GM12878 (cell line): Measurements from ENCODE around the gene DSG1. TPM values are rescaled to one million over a fixed set of nuclear protein-coding genes. Genes with fewer than 3 reads are reported as not detected.
A peak's percentile ranks its signal among the peaks of the same experiment; 100 is the strongest.

ENCODE experiments used
- ATAC-seq: fragments of 200-7000 bp; cut with Tn5 transposase; 3 replicates; pipeline ENCODE4 v1.9.1; 2020; ENCODE audit warnings: mild to moderate bottlenecking, moderate library complexity
- BruUV-seq: library from RNA; stranded (reverse); fragments of 400-500 nt; replicated peaks from 2 replicates; lab custom pipeline; 2021; lab: Mats Ljungman, UMichigan
- CTCF ChIA-PET: fragments of 300-600 bp; sonication (Branson Sonifier 250); formaldehyde crosslinking; extraction: SDS; loops from one replicate; lab custom pipeline; 2021; ENCODE audit warnings: inconsistent platforms; lab: Yijun Ruan, JAX
- POLR2A ChIA-PET: fragments of 350-600 bp; formaldehyde crosslinking; extraction: SDS; loops from one replicate; lab custom pipeline; 2021; ENCODE audit warnings: inconsistent platforms; lab: Charles Lee
- RAD21 ChIA-PET: fragments of 300-600 bp; sonication (Branson Sonifier 250); formaldehyde crosslinking; loops from one replicate; lab custom pipeline; 2023; ENCODE audit warnings: antibody characterized with exemption; ENCODE audit not compliant: unreplicated experiment; lab: Charles Lee
- SMC1A ChIA-PET: fragments of 300-600 bp; sonication (Branson Sonifier 250); formaldehyde crosslinking; loops from one replicate; lab custom pipeline; 2023; ENCODE audit not compliant: unreplicated experiment, uncharacterized antibody; lab: Charles Lee
- DNase-seq: peaks from one replicate; pipeline ENCODE4 v3.0.0-alpha.2; 2011; ENCODE audit warnings: low read depth, low spot score
- FAIRE-seq: peaks from 3 replicates; lab custom pipeline; 2011; peaks lifted over from hg19 to GRCh38; lab: Jason Lieb, UNC
- H2AFZ ChIP-seq: 2 replicates; pipeline ENCODE4 v1.6.0; 2011; ENCODE audit warnings: low read depth, low read length, control low read depth; ENCODE audit not compliant: control insufficient read depth
- H3K27ac ChIP-seq: 2 replicates; pipeline ENCODE4 v1.5.1; 2011; ENCODE audit warnings: control low read depth; ENCODE audit not compliant: control insufficient read depth, insufficient read depth
- H3K27me3 ChIP-seq, 2 experiments: replicated peaks in 1 of 2; 2 replicates each; pipeline versions ENCODE4 v1.6.0 to v1.6.1; 2011; ENCODE audit warnings: low read length in 1 of 2; ENCODE audit not compliant: control insufficient read depth in 2 of 2, insufficient read depth in 2 of 2
- H3K36me3 ChIP-seq, 2 experiments: 2 replicates each; pipeline ENCODE4 v1.5.1; 2011; ENCODE audit warnings: low read length in 1 of 2; ENCODE audit not compliant: control insufficient read depth in 2 of 2, insufficient read depth in 2 of 2
- H3K4me1 ChIP-seq: 2 replicates; pipeline ENCODE4 v1.6.1; 2011; ENCODE audit warnings: mild to moderate bottlenecking, low read length, moderate library complexity, mixed read lengths; ENCODE audit not compliant: control insufficient read depth, insufficient read depth
- H3K4me2 ChIP-seq: 2 replicates; pipeline ENCODE4 v1.6.0; 2011; ENCODE audit warnings: control low read depth; ENCODE audit not compliant: control insufficient read depth, insufficient read depth
- H3K4me3 ChIP-seq: fragments of 200-600 bp; sonication (generic); 2 replicates; pipeline ENCODE4 v1.5.1; 2016
- H3K79me2 ChIP-seq: 2 replicates; pipeline ENCODE4 v1.6.0; 2011; ENCODE audit warnings: low read length; ENCODE audit not compliant: control insufficient read depth, insufficient read depth
- H3K9ac ChIP-seq: 2 replicates; pipeline ENCODE4 v1.8.0; 2011; ENCODE audit warnings: low read length, control low read depth, mixed read lengths; ENCODE audit not compliant: control insufficient read depth, insufficient read depth
- H3K9me3 ChIP-seq: replicated peaks from 3 replicates; pipeline ENCODE4 v1.5.1; 2011; ENCODE audit warnings: mild to moderate bottlenecking, low read length; ENCODE audit not compliant: control insufficient read depth, insufficient read depth
- H4K20me1 ChIP-seq: 2 replicates; pipeline ENCODE4 v1.6.0; 2011; ENCODE audit not compliant: control insufficient read depth, insufficient read depth
- CHD4 ChIP-seq: fragments of 200-600 bp; sonication (generic); IDR thresholded peaks from 2 replicates; pipeline ENCODE4 v1.6.1; 2016; ENCODE audit warnings: mild to moderate bottlenecking
- CREM ChIP-seq: IDR thresholded peaks from 2 replicates; pipeline ENCODE4 v1.6.1; 2014; ENCODE audit warnings: antibody characterized with exemption, low read depth
- DPF2 ChIP-seq: fragments of 450-650 bp; IDR thresholded peaks from 2 replicates; pipeline ENCODE4 v1.6.1; 2017; ENCODE audit warnings: mild to moderate bottlenecking
- EP300 ChIP-seq, 2 experiments: fragments of 150-350 bp in 1 of 2; IDR thresholded peaks; 2 replicates each; pipeline ENCODE4 v1.6.1; 2011 to 2012; ENCODE audit warnings: low read depth in 2 of 2, low read length in 2 of 2, borderline replicate concordance in 1 of 2, improper control_type of control experiment in 1 of 2, inconsistent platforms in 1 of 2; ENCODE audit not compliant: control insufficient read depth in 1 of 2
- ESRRA ChIP-seq: IDR thresholded peaks from 2 replicates; pipeline ENCODE4 v1.6.1; 2012; ENCODE audit warnings: mild to moderate bottlenecking, low read length, improper control_type of control experiment
- FOXM1 ChIP-seq: IDR thresholded peaks from 2 replicates; pipeline ENCODE4 v1.6.1; 2012; ENCODE audit warnings: low read depth, mild to moderate bottlenecking, inconsistent platforms, low read length, moderate library complexity
- IKZF1 ChIP-seq: fragments of 450-650 bp; conservative IDR thresholded peaks from 2 replicates; pipeline ENCODE4 v1.6.1; 2017; ENCODE audit warnings: antibody characterized with exemption, mild to moderate bottlenecking
- MXI1 ChIP-seq: fragments of 150-350 bp; IDR thresholded peaks from 2 replicates; pipeline ENCODE4 v1.6.1; 2011; ENCODE audit warnings: low read depth, mild to moderate bottlenecking, inconsistent platforms, low read length, improper control_type of control experiment
- NR2F1 ChIP-seq: fragments of 450-650 bp; conservative IDR thresholded peaks from 2 replicates; pipeline ENCODE4 v1.6.1; 2017; ENCODE audit warnings: mild to moderate bottlenecking
- RUNX3 ChIP-seq: IDR thresholded peaks from 2 replicates; pipeline ENCODE4 v1.6.1; 2012; ENCODE audit warnings: low read length, inconsistent platforms
- SUPT20H ChIP-seq: IDR thresholded peaks from 2 replicates; pipeline ENCODE4 v1.6.1; 2011; ENCODE audit warnings: low read depth, mild to moderate bottlenecking, low read length, moderate library complexity, borderline replicate concordance; ENCODE audit not compliant: control insufficient read depth
- TAF1 ChIP-seq: IDR thresholded peaks from 2 replicates; pipeline ENCODE4 v1.6.1; 2011; ENCODE audit warnings: mild to moderate bottlenecking, low read depth, low read length, borderline replicate concordance
- WRNIP1 ChIP-seq: IDR thresholded peaks from 2 replicates; pipeline ENCODE4 v1.6.1; 2011; ENCODE audit warnings: low read depth, low read length, improper control_type of control experiment, borderline replicate concordance
- ZSCAN29 ChIP-seq: fragments of 450-650 bp; IDR thresholded peaks from 2 replicates; pipeline ENCODE4 v1.6.1; 2017; ENCODE audit warnings: mild to moderate bottlenecking, moderate library complexity
- WGBS: methylation state at CpG from one replicate; pipeline ENCODE4 v1.1.6; 2016; ENCODE audit warnings: low lambda C conversion rate; ENCODE audit not compliant: insufficient replicate concordance, insufficient coverage; ENCODE audit errors: missing lambda C conversion rate; 5-methylcytosine and 5-hydroxymethylcytosine counted together
- in situ Hi-C: fragments of 300-500 bp; cut with MboI; formaldehyde crosslinking; loops from 9 replicates; pipeline ENCODE4 v1.14.3; 2018; ENCODE audit warnings: mixed read lengths
- intact Hi-C: fragments of 100-400 bp; cut with micrococcal nuclease; formaldehyde crosslinking; loops from one replicate; pipeline ENCODE4 v1.14.2; 2022; ENCODE audit not compliant: unreplicated experiment
- polyA plus RNA-seq, 11 experiments: library from polyadenylated mRNA; depleted of rRNA in 4 of 11; unstranded in 6 of 11; stranded (reverse) in 5 of 11; fragments of >200 nt; fragmentation: Nextera tagmentation in 4 of 11; fragmentation: Illumina TruSeq in 1 of 11; extraction: Ambion mirVana in 4 of 11; extraction: Trizol in 1 of 11; gene quantifications; 1 replicate in 1 of 11; 2 replicates in 10 of 11; pipeline versions ENCODE4 v1.2.1 to v1.2.3, GENCODE V29; 2011 to 2016; ENCODE audit warnings: inconsistent platforms in 2 of 11, missing spikeins in 2 of 11, low read depth in 1 of 11
- total RNA-seq, 4 experiments: library from RNA; depleted of rRNA in 3 of 4; stranded (reverse); fragments of >200 nt in 3 of 4; fragmentation: Illumina TruSeq in 1 of 4; extraction: Trizol in 1 of 4; gene quantifications; 2 replicates each; pipeline versions ENCODE4 v1.2.1 to v1.2.3, GENCODE V29; 2013 to 2021
- TF ChIP-seq, protein P1 (sequence below): fragments of 450-650 bp; IDR thresholded peaks from 2 replicates; pipeline ENCODE4 v1.6.1; 2018; ENCODE audit warnings: mild to moderate bottlenecking, low read depth, moderate library complexity; ENCODE audit not compliant: partially characterized antibody
- TF ChIP-seq, protein P2 (sequence below): IDR thresholded peaks from 2 replicates; pipeline ENCODE4 v1.6.1; 2012; ENCODE audit warnings: low read length, inconsistent platforms
- TF ChIP-seq, protein P3 (sequence below): fragments of 450-650 bp; conservative IDR thresholded peaks from 2 replicates; pipeline ENCODE4 v1.6.1; 2017; ENCODE audit warnings: mild to moderate bottlenecking, moderate library complexity
- TF ChIP-seq, protein P4 (sequence below): IDR thresholded peaks from 2 replicates; pipeline ENCODE4 v1.6.1; 2012; ENCODE audit warnings: low read depth, low read length, improper control_type of control experiment

DSG1 gene
- total and polyA plus RNA-seq, 10 of the 15 experiments (the other 5 are each of a cell fraction or from before 2014, with no cell fraction given): 0.10 to 5.0 (median 2.6) TPM

DNA sequence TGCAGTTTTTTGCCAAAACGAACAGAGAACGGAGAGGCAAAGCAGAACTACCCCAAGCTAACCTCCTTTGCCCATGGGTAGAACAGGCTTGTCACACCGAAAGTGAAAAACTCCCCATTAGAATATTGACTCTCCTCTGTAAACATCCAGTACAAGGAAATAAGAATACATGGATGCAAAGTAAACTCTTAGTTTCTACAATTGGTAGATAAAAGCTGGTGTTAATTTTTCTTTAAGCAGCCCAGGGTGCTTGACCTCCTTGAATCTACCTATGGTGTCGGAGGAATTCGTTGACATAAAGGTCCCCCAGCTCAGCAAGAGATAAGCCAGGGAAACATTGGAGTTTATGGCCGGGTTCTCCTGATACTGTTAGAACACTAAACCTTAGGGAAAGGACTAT lies 48.4 kb upstream of the DSG1 start:
- Histone ChIP-seq H3K9ac (no peak overlapping the region), H3K27me3 (no peaks in the 10 kb centered on the region), H3K4me1 (peaks cover 6% of the 10 kb centered on the region), H3K9me3 (no peaks in the 10 kb centered on the region; the same call in 2 of the 3 replicates), H3K36me3 (no peaks in the 10 kb centered on the region), H3K4me3 (no peak overlapping the region), H3K79me2 (no peaks in the 10 kb centered on the region), H3K4me2 (no peak overlapping the region), H3K27ac (peak overlapping the region; percentile 29), H2AFZ (peak overlapping the region; percentile 16; the same call in 1 of the 2 replicates), H4K20me1 (no peaks in the 10 kb centered on the region)
- no peak for DNase-seq
- ChIA-PET CTCF (interaction anchor here (0.9 to 3.2 kb wide), 8 partner anchors 8 to 212 kb away, joined by 3 to 12 read pairs (median 4); no protein-coding TSS in a partner anchor), POLR2A (interaction anchor here (1.0 to 1.5 kb wide), 5 partner anchors 9 to 231 kb away, joined by 3 to 5 read pairs (median 3); no protein-coding TSS in a partner anchor), SMC1A (interaction anchor here (0.6 to 3.3 kb wide), 19 partner anchors 9 to 295 kb away, joined by 3 to 20 read pairs (median 4); no protein-coding TSS in a partner anchor), RAD21 (interaction anchor here (1.0 to 3.1 kb wide), 9 partner anchors 8 to 70 kb away, joined by 3 to 18 read pairs (median 4); no protein-coding TSS in a partner anchor)
- intact Hi-C loops (loop anchor here (5.0 to 10.0 kb wide), 3 partner anchors 37 to 385 kb away; no protein-coding TSS in a partner anchor), in situ Hi-C loops (no loop called here)
- 47% methylated on average over 6 of the region's 6 CpGs for WGBS
- FAIRE-seq: no peak
- BruUV-seq: no TSS peak
- peak; percentile 26 for ATAC-seq
- TF ChIP-seq, protein P1, sequence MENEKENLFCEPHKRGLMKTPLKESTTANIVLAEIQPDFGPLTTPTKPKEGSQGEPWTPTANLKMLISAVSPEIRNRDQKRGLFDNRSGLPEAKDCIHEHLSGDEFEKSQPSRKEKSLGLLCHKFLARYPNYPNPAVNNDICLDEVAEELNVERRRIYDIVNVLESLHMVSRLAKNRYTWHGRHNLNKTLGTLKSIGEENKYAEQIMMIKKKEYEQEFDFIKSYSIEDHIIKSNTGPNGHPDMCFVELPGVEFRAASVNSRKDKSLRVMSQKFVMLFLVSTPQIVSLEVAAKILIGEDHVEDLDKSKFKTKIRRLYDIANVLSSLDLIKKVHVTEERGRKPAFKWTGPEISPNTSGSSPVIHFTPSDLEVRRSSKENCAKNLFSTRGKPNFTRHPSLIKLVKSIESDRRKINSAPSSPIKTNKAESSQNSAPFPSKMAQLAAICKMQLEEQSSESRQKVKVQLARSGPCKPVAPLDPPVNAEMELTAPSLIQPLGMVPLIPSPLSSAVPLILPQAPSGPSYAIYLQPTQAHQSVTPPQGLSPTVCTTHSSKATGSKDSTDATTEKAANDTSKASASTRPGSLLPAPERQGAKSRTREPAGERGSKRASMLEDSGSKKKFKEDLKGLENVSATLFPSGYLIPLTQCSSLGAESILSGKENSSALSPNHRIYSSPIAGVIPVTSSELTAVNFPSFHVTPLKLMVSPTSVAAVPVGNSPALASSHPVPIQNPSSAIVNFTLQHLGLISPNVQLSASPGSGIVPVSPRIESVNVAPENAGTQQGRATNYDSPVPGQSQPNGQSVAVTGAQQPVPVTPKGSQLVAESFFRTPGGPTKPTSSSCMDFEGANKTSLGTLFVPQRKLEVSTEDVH: no peak
- TF ChIP-seq, protein P2, sequence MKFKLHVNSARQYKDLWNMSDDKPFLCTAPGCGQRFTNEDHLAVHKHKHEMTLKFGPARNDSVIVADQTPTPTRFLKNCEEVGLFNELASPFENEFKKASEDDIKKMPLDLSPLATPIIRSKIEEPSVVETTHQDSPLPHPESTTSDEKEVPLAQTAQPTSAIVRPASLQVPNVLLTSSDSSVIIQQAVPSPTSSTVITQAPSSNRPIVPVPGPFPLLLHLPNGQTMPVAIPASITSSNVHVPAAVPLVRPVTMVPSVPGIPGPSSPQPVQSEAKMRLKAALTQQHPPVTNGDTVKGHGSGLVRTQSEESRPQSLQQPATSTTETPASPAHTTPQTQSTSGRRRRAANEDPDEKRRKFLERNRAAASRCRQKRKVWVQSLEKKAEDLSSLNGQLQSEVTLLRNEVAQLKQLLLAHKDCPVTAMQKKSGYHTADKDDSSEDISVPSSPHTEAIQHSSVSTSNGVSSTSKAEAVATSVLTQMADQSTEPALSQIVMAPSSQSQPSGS: no peak
- TF ChIP-seq MXI1: no peak
- TF ChIP-seq FOXM1: no peak
- TF ChIP-seq WRNIP1: no peak
- no peak for TF ChIP-seq IKZF1
- TF ChIP-seq TAF1: no peak
- TF ChIP-seq, protein P3, sequence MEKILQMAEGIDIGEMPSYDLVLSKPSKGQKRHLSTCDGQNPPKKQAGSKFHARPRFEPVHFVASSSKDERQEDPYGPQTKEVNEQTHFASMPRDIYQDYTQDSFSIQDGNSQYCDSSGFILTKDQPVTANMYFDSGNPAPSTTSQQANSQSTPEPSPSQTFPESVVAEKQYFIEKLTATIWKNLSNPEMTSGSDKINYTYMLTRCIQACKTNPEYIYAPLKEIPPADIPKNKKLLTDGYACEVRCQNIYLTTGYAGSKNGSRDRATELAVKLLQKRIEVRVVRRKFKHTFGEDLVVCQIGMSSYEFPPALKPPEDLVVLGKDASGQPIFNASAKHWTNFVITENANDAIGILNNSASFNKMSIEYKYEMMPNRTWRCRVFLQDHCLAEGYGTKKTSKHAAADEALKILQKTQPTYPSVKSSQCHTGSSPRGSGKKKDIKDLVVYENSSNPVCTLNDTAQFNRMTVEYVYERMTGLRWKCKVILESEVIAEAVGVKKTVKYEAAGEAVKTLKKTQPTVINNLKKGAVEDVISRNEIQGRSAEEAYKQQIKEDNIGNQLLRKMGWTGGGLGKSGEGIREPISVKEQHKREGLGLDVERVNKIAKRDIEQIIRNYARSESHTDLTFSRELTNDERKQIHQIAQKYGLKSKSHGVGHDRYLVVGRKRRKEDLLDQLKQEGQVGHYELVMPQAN: no peak
- no peak for TF ChIP-seq CHD4
- TF ChIP-seq NR2F1: no peak
- no peak for TF ChIP-seq EP300 (IDR thresholded peaks at IDR 0.05; ENCODE audit: borderline replicate concordance in 1 of 2, control insufficient read depth in 1 of 2, low read depth in 2 of 2, low read length in 2 of 2)
- TF ChIP-seq DPF2: no peak
- TF ChIP-seq RUNX3: no peak
- no peak for TF ChIP-seq SUPT20H
- TF ChIP-seq ESRRA: no peak
- TF ChIP-seq, protein P4, sequence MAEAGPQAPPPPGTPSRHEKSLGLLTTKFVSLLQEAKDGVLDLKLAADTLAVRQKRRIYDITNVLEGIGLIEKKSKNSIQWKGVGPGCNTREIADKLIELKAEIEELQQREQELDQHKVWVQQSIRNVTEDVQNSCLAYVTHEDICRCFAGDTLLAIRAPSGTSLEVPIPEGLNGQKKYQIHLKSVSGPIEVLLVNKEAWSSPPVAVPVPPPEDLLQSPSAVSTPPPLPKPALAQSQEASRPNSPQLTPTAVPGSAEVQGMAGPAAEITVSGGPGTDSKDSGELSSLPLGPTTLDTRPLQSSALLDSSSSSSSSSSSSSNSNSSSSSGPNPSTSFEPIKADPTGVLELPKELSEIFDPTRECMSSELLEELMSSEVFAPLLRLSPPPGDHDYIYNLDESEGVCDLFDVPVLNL: no peak
- no peak for TF ChIP-seq CREM
- no peak for TF ChIP-seq ZSCAN29
